GM12864 (cell line): ENCODE results near the gene ZBP1.

Experiments
- DNase-seq: peaks from one replicate; pipeline ENCODE4 v3.0.0-alpha.2; 2011; ENCODE audit warnings: low read depth
- H3K4me3 ChIP-seq: 2 replicates; pipeline ENCODE4 v1.5.1; 2011; ENCODE audit warnings: mild to moderate bottlenecking, low read depth, low read length, control low read depth
- CTCF ChIP-seq: IDR thresholded peaks from 2 replicates; pipeline ENCODE4 v1.5.1; 2011; ENCODE audit warnings: low read depth, mild to moderate bottlenecking, moderate library complexity, low read length, control low read depth, inconsistent platforms; ENCODE audit errors: missing control alignments

ZBP1 gene

DNA sequence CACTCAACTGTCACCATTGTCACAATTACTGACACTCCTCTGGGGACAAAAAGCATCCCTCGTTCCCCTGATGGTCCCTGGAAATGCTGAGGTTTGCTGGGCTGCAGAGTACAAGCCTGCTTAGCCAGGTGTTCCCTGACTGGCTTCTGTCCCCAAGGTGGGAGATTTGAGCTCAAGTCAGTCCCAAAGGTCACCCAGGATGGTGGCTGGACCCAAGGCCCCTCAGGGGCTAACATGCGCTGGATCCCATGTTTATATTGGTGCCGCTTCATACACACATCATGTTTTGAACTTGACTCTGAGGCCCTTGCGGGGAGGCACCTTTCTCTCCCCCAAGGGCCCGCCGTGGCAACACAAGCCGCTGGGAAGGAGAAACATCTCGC is 45.4 kb upstream of the ZBP1 start:
- no peak for DNase-seq
- H3K4me3 ChIP-seq, result no peak overlapping the region
- no peak for TF ChIP-seq CTCF

- TF ChIP-seq CTCF, result no peak
- DNase-seq, result no peak
- H3K4me3 ChIP-seq, result no peak overlapping the region
These were observed 44.8 kb upstream of the ZBP1 start for GRCh38 chr20:57664924-57665588.

GRCh38 chr20:57664476-57664875 is 44.2 kb upstream of the ZBP1 start:
- no peak for TF ChIP-seq CTCF
- DNase-seq, result no peak
- no peak overlapping the region for H3K4me3 ChIP-seq

- DNase-seq, result no peak
- no peak overlapping the region for H3K4me3 ChIP-seq
- TF ChIP-seq CTCF, result no peak
These were observed 43.6 kb upstream of the ZBP1 start for GRCh38 chr20:57663681-57664451.

- no peak for DNase-seq
- no peak overlapping the region for H3K4me3 ChIP-seq
These were observed 43.0 kb upstream of the ZBP1 start for GRCh38 chr20:57663241-57663640.

GRCh38 chr20:57662456-57663240 is 42.4 kb upstream of the ZBP1 start:
- TF ChIP-seq CTCF, result no peak
- no peak for DNase-seq

More at GRCh38 chr20:57663241-57663640, 43.0 kb upstream of the ZBP1 start:
- no peak for TF ChIP-seq CTCF

More at GRCh38 chr20:57662456-57663240, 42.4 kb upstream of the ZBP1 start:
- H3K4me3 ChIP-seq, result no peak overlapping the region
